ENCODE measurements around the gene PLBD1. TPM values are rescaled to one million over a fixed set of nuclear protein-coding genes. Genes with fewer than 3 reads are reported as not detected.

The PLBD1 gene
- total RNA-seq, 1 donor from 2014 or later, result 15.2 TPM

DNA sequence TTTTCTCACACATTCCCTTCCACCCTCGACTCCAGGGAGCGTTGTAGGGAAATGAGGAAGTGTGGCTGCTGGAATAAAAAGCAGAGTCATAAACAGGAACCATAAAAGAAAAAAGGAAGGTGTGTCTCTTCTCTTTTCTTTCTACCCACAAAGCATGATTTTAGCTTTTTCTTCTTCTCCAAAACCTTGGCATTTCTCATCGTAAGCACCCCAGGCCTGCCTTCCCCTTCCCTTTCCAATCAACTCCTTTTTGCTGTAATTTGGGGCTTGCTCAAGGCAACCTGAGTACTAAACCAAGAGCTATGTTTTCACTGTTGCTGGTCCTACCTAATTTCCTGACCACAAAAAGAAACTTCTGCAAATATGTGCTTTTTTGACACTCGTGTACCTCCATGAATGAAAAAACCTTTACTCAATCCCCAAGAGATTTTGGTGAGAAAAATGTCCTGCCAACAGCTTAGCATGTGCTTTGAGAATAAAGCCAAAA is 9.2 kb downstream of the PLBD1 start:
- H3K36me3 ChIP-seq, result no peaks in the 10 kb centered on the region
- H3K4me1 ChIP-seq, result no peaks in the 10 kb centered on the region
- no peaks in the 10 kb centered on the region for H3K9me3 ChIP-seq
- no peak for DNase-seq (ENCODE audit: low spot score in 2 of 2)
- H3K27ac ChIP-seq, result no peak overlapping the region
- intact Hi-C loops (cut with DNase I), result no loop called here
- TF ChIP-seq, protein P1, sequence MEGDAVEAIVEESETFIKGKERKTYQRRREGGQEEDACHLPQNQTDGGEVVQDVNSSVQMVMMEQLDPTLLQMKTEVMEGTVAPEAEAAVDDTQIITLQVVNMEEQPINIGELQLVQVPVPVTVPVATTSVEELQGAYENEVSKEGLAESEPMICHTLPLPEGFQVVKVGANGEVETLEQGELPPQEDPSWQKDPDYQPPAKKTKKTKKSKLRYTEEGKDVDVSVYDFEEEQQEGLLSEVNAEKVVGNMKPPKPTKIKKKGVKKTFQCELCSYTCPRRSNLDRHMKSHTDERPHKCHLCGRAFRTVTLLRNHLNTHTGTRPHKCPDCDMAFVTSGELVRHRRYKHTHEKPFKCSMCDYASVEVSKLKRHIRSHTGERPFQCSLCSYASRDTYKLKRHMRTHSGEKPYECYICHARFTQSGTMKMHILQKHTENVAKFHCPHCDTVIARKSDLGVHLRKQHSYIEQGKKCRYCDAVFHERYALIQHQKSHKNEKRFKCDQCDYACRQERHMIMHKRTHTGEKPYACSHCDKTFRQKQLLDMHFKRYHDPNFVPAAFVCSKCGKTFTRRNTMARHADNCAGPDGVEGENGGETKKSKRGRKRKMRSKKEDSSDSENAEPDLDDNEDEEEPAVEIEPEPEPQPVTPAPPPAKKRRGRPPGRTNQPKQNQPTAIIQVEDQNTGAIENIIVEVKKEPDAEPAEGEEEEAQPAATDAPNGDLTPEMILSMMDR (IDR thresholded peaks at IDR 0.05), result no peak
- no peak overlapping the region for H3K4me3 ChIP-seq
- no peaks in the 10 kb centered on the region for H3K27me3 ChIP-seq

DNA sequence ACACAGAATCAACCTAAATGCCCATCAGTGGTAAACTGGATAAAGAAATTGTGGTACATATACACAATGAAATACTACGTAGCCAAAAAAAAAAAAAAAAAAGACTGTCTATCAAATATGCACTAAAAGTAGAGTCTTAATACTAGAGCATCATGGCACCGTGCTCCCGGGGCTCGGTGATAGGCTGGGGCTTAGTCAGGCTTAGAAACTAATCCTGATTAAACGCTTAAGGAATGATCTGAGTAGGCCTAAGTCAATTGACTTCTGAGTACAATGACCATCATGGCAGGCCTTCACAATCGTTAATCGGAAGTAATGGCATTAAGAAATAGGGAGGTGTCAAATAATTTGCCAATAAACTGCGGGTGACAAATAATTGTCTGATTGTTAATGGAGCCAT is 9.7 kb downstream of the PLBD1 start:
- H3K27ac ChIP-seq, result no peak overlapping the region
- no peak for DNase-seq (ENCODE audit: low spot score in 2 of 2)
- H3K9me3 ChIP-seq, result no peaks in the 10 kb centered on the region
- H3K36me3 ChIP-seq, result no peaks in the 10 kb centered on the region
- intact Hi-C loops (cut with DNase I), result no loop called here
- TF ChIP-seq, protein P1 (IDR thresholded peaks at IDR 0.05), result no peak
- H3K27me3 ChIP-seq, result no peaks in the 10 kb centered on the region
- H3K4me1 ChIP-seq, result no peaks in the 10 kb centered on the region
- H3K4me3 ChIP-seq, result no peak overlapping the region

DNA sequence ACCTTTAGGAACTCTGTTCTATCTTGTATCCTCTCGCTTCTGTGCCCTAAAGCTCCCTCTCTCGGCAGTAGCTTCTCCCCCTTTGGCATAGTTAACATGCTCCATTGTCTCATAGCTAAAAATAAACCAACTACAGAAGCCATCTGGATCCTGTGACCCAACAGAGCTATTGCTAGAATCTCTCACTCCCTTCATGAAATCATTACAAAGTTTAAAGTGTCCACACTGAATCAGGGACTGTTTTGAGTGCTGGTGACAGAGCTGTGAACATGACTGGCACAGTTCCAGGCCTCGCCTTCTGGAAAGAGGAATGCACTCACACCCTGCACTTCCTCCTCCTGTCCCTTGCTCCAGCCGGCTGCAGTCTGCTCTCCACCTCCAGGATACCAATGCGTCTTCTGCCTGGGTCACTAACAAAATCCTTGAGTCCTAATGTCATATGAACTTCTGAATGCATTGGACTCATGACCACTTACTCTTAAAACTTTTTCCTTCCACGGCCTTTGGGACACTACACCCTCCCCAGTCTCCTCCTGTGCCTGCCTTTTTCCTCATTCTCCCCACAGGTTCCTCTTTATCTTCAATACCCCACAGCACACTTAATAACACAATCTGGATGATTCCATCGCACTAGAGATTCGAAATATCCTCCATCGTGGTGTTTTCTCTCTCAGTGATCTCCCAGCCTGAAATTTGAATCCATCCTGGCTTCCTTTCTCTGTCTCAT is 13.2 kb downstream of the PLBD1 start:
- TF ChIP-seq, protein P1 (IDR thresholded peaks at IDR 0.05), result no peak
- Histone ChIP-seq H3K27me3 (no peaks in the 10 kb centered on the region), H3K9me3 (no peaks in the 10 kb centered on the region), H3K27ac (no peak overlapping the region), H3K4me3 (no peak overlapping the region), H3K4me1 (no peaks in the 10 kb centered on the region), H3K36me3 (no peaks in the 10 kb centered on the region)
- intact Hi-C loops (cut with DNase I), result no loop called here
- peak; percentile 43 to 82 for DNase-seq (ENCODE audit: low spot score in 2 of 2)

DNA sequence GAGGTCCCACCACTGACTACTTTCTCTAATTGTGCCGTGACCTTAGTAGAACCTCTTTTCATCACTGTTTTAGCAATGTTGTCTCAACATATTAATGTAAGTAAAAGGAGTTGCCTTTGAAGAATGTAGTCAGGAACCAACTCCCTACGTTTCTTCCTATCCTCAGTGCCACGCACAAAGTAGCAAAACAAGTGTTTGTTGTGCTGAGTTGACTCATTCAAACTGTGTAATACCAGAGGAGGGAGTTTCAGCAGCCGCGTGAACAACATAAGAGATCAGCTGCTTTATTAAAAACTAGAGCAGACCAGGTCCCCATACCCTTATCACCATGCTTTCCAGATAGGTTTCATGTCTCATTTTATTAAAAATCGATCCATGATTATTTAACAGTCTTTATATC is 19.1 kb downstream of the PLBD1 start:
- TF ChIP-seq, protein P1 (IDR thresholded peaks at IDR 0.05), result no peak
- intact Hi-C loops (cut with DNase I), result no loop called here
- Histone ChIP-seq H3K4me1 (no peaks in the 10 kb centered on the region), H3K4me3 (no peak overlapping the region), H3K27ac (no peak overlapping the region), H3K9me3 (no peaks in the 10 kb centered on the region), H3K36me3 (no peaks in the 10 kb centered on the region), H3K27me3 (no peaks in the 10 kb centered on the region)
- no peak for DNase-seq (ENCODE audit: low spot score in 2 of 2)

DNA sequence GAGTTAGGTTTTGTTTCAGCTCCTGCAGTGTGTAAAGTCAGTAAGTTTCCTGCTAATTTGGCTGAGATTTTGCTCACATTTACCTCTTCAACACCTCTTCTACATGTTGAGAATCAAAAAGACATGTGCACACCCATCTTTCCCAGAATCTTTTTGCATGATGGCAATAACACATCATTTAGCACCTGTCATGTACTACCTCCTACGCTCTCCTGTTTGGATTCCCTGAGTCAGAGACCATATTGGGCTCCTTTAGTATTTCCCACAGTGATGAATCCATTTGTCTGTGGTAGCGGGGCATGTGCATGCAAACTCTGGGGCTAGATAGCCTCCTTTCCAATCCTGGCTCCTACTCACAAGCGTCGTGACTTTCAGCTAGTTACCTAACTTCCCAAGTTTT is 20.1 kb downstream of the PLBD1 start:
- Histone ChIP-seq H3K27ac (no peak overlapping the region), H3K27me3 (no peaks in the 10 kb centered on the region), H3K36me3 (no peaks in the 10 kb centered on the region), H3K4me1 (no peaks in the 10 kb centered on the region), H3K9me3 (no peaks in the 10 kb centered on the region), H3K4me3 (no peak overlapping the region)
- TF ChIP-seq, protein P1 (IDR thresholded peaks at IDR 0.05), result no peak
- DNase-seq (ENCODE audit: low spot score in 2 of 2), result no peak
- intact Hi-C loops (cut with DNase I), result no loop called here

Data from ascending aorta (tissue), 2 donors.